ENCODE data around the gene CPTP.

GRCh38 chr1:1314237-1314586, 10.4 kb upstream of the CPTP start:
- TF ChIP-seq POLR2A (IDR thresholded peaks at IDR 0.05) (no peak), CTCF (IDR thresholded peaks at IDR 0.05) (no peak)

All from heart left ventricle (tissue), 13 donors.